ENCODE data around the gene TMEM225B. TPM values are rescaled to one million over a fixed set of nuclear protein-coding genes. Genes with fewer than 3 reads are reported as not detected.

Gene TMEM225B
- total RNA-seq, 2 donors from 2014 or later, result 0.26 to 3.2 TPM

DNA sequence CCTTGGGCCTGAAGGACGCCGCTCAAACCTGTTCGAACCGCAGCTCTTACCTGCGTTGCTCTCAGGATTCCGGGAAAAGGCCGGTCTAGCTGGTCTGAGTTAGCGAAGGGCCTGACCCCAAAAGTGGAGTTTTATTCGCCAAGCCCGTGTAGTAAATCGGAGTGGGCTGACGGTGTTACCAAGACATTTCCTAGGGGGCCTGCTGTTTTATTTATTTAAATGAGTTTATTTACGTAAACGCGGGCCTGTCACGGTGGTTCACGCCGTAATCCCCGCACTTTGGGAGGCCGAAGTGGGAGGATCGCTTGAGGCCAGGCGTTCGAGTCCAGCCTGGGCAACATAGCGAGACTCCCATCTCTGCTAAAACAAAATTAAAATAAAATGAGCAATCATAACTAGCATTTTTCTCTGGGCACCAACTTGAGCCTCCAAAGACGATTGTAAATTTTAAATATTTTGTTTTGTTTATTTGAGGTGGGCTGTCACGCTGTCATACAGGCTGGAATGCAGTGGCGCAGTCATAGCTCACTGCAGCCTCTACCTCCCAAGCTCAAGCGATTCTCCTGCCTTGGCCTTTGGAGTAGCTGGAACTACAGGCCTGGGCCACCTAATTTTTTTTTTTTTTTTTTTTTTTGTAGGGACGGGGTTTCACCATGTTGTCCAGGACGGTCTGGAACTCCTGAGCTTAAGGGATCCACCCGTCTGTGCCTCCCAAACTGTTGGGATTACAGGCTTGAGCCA, 38.7 kb upstream of the TMEM225B start:
- peak overlapping the region; percentile 90 for H3K27ac Mint-ChIP-seq
- WGBS, 2 experiments (ENCODE audit: insufficient coverage in 1 of 2, insufficient read length in 1 of 2), result 25 to 28% methylated on average over 14 to 31 of the region's 31 CpGs
- H3K9ac ChIP-seq (ENCODE audit: extremely low read depth, low read length, poor library complexity, severe bottlenecking), result peak overlapping the region; percentile 98
- H3K9me3 ChIP-seq (ENCODE audit: control insufficient read depth, low read length), result no peaks in the 10 kb centered on the region
- H3K36me3 ChIP-seq (ENCODE audit: control insufficient read depth, insufficient read depth, low read length), result peaks cover 57% of the 10 kb centered on the region
- peaks cover 14% of the 10 kb centered on the region for H3K4me1 Mint-ChIP-seq
- H3K9me3 Mint-ChIP-seq, result no peaks in the 10 kb centered on the region
- no peaks in the 10 kb centered on the region for H3K27me3 Mint-ChIP-seq (ENCODE audit: insufficient read depth)
- H3K27me3 ChIP-seq (ENCODE audit: control insufficient read depth, insufficient read depth, low read length, poor library complexity, severe bottlenecking), result no peaks in the 10 kb centered on the region
- TF ChIP-seq, protein P1, sequence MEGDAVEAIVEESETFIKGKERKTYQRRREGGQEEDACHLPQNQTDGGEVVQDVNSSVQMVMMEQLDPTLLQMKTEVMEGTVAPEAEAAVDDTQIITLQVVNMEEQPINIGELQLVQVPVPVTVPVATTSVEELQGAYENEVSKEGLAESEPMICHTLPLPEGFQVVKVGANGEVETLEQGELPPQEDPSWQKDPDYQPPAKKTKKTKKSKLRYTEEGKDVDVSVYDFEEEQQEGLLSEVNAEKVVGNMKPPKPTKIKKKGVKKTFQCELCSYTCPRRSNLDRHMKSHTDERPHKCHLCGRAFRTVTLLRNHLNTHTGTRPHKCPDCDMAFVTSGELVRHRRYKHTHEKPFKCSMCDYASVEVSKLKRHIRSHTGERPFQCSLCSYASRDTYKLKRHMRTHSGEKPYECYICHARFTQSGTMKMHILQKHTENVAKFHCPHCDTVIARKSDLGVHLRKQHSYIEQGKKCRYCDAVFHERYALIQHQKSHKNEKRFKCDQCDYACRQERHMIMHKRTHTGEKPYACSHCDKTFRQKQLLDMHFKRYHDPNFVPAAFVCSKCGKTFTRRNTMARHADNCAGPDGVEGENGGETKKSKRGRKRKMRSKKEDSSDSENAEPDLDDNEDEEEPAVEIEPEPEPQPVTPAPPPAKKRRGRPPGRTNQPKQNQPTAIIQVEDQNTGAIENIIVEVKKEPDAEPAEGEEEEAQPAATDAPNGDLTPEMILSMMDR (conservative IDR thresholded peaks at IDR 0.05), result no peak
- peak overlapping the region; percentile 99 for H3K4me3 Mint-ChIP-seq
- H3K4me3 ChIP-seq (ENCODE audit: low read length), result peak overlapping the region; percentile 99
- peaks cover 42% of the 10 kb centered on the region for H3K36me3 Mint-ChIP-seq (ENCODE audit: low read depth)
- H3K4me1 ChIP-seq (ENCODE audit: control insufficient read depth, insufficient read depth, low read length), result no peaks in the 10 kb centered on the region
- DNase-seq, result no peak
- peak overlapping the region; percentile 93 for H3K27ac ChIP-seq (ENCODE audit: low read depth, low read length)

DNA sequence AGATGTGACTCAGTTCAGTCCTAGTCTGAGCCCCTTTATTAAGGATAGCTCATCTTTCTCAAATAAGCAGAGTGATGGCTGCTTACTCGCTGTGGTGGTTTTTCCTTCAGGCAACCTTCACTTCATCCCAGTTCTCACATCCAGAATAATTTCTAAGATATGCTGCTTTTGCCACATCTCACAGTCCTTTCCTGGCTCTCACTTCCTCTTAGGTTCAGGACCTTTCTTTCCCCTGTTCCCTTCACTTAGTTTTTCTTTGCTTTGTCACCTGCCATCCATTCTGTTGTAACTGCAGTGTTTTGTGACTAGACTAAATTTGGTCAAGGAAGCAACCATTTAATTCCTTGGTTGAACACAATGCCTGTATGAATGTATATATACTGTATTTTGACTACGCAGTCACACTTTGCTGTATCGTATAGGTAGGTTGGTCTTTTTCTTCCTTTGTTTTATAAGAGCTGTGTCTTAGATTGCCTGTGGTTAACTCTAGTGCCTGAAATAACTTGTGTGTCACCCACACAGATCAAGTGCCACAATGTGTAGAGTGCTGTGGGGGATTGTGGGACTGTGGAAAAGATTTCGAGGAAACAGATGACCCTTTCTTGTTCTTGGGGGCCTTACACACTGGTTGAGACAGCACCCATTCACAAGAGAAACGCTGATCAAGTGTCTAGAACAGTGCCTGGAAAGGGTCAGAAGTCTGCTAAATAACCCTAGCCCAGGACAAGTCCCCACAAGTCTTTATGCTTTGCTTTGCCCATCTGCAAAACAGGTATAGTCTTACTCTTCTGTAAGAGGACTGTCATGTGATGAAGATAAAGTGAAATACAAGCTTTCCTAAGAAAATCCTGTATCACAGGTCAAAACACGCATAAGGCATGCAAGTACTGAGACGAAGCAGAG, 37.0 kb upstream of the TMEM225B start:
- WGBS, 2 experiments (ENCODE audit: insufficient coverage in 1 of 2, insufficient read length in 1 of 2), result 96 to 97% methylated on average over 5 to 7 of the region's 7 CpGs
- H3K27ac Mint-ChIP-seq, result peak overlapping the region; percentile 66
- peaks cover 50% of the 10 kb centered on the region for H3K36me3 Mint-ChIP-seq (ENCODE audit: low read depth)
- Histone ChIP-seq H3K27me3 (ENCODE audit: control insufficient read depth, insufficient read depth, low read length, poor library complexity, severe bottlenecking) (no peaks in the 10 kb centered on the region), H3K4me1 (ENCODE audit: control insufficient read depth, insufficient read depth, low read length) (no peaks in the 10 kb centered on the region), H3K4me3 (ENCODE audit: low read length) (no peak overlapping the region), H3K36me3 (ENCODE audit: control insufficient read depth, insufficient read depth, low read length) (peaks cover 59% of the 10 kb centered on the region), H3K27ac (ENCODE audit: low read depth, low read length) (no peak overlapping the region), H3K9me3 (ENCODE audit: control insufficient read depth, low read length) (no peaks in the 10 kb centered on the region), H3K9ac (ENCODE audit: extremely low read depth, low read length, poor library complexity, severe bottlenecking) (no peak overlapping the region)
- H3K27me3 Mint-ChIP-seq (ENCODE audit: insufficient read depth), result no peaks in the 10 kb centered on the region
- DNase-seq, result no peak
- peaks cover 14% of the 10 kb centered on the region for H3K4me1 Mint-ChIP-seq
- TF ChIP-seq, protein P1 (conservative IDR thresholded peaks at IDR 0.05), result no peak
- peak overlapping the region; percentile 99 for H3K4me3 Mint-ChIP-seq
- no peaks in the 10 kb centered on the region for H3K9me3 Mint-ChIP-seq

DNA sequence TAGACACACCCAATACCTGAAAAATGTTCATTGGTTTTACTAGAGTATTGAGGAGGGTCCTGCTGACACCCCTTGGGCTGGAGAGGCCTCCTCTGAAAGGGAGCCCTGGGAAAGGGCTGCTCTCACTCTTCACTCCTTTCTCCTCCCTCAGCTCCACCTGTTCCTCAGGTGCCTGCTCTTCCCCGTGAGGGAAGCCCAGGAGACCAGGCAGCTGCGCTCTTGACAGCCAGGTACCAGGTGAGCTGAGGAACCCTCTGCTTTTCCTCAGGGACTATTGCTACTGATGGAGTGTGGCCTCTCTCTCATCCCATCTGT, 36.4 kb upstream of the TMEM225B start:
- Histone ChIP-seq H3K4me1 (ENCODE audit: control insufficient read depth, insufficient read depth, low read length) (no peaks in the 10 kb centered on the region), H3K4me3 (ENCODE audit: low read length) (no peak overlapping the region), H3K9me3 (ENCODE audit: control insufficient read depth, low read length) (no peaks in the 10 kb centered on the region), H3K36me3 (ENCODE audit: control insufficient read depth, insufficient read depth, low read length) (peaks cover 59% of the 10 kb centered on the region), H3K27me3 (ENCODE audit: control insufficient read depth, insufficient read depth, low read length, poor library complexity, severe bottlenecking) (no peaks in the 10 kb centered on the region), H3K27ac (ENCODE audit: low read depth, low read length) (no peak overlapping the region), H3K9ac (ENCODE audit: extremely low read depth, low read length, poor library complexity, severe bottlenecking) (no peak overlapping the region)
- H3K27ac Mint-ChIP-seq, result peak overlapping the region; percentile 86
- WGBS, 2 experiments (ENCODE audit: insufficient coverage in 1 of 2, insufficient read length in 1 of 2), result 96% methylated on average over 2 of the region's 2 CpGs; no CpG with 5 or more reads in 1 of the 2 experiments
- H3K36me3 Mint-ChIP-seq (ENCODE audit: low read depth), result peaks cover 52% of the 10 kb centered on the region
- H3K9me3 Mint-ChIP-seq, result no peaks in the 10 kb centered on the region
- no peak overlapping the region for H3K4me3 Mint-ChIP-seq
- no peaks in the 10 kb centered on the region for H3K27me3 Mint-ChIP-seq (ENCODE audit: insufficient read depth)
- DNase-seq, result no peak
- TF ChIP-seq, protein P1 (conservative IDR thresholded peaks at IDR 0.05), result no peak
- H3K4me1 Mint-ChIP-seq, result peaks cover 14% of the 10 kb centered on the region

All from endodermal cell (in vitro differentiated cells).